GM12865 (cell line): ENCODE results near the gene CCDC85A.

ENCODE experiments used
- DNase-seq: peaks from one replicate; pipeline ENCODE4 v3.0.0; 2010; ENCODE audit warnings: low read depth
- H3K4me3 ChIP-seq: 2 replicates; pipeline ENCODE4 v1.5.1; 2011; ENCODE audit warnings: mild to moderate bottlenecking, low read depth, low read length, control low read depth
- TF ChIP-seq, protein P1 (sequence below): IDR thresholded peaks from 2 replicates; pipeline ENCODE4 v1.5.1; 2011; ENCODE audit warnings: low read length, control low read depth, low read depth, inconsistent platforms; ENCODE audit not compliant: insufficient read depth; ENCODE audit errors: missing control alignments

CCDC85A gene

DNA sequence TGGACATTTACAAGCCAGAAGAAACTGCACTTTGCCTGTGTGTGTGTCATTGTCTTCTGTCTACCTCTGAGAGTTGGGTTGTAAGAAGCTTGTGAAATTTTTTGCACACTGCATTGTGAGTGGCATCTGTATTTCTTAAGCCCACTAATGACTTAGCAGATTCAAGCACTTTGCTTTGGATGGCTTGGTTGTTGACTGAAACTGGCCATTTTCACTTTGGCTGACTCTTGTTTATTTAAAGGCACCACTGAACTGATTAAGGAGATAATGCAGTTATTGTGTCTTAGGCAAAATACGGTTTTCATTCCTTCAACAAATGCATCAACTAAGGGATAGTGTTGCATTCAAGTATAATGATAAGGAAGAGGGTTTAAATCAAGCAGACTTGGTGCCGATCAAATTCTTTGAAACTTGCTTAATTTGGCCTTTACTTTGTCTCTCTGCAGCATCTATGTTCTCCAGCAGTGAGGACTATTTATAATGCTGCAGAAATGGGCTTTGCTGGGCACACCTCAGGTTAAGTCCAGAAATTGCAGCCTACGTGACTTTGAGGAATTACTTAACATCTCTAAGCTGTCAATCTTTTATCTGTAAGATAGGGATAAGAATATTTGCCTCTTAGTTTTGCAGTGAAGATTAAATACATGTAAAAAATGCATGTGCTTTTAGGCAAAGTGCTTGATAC is 142.0 kb downstream of the CCDC85A start:
- TF ChIP-seq, protein P1, sequence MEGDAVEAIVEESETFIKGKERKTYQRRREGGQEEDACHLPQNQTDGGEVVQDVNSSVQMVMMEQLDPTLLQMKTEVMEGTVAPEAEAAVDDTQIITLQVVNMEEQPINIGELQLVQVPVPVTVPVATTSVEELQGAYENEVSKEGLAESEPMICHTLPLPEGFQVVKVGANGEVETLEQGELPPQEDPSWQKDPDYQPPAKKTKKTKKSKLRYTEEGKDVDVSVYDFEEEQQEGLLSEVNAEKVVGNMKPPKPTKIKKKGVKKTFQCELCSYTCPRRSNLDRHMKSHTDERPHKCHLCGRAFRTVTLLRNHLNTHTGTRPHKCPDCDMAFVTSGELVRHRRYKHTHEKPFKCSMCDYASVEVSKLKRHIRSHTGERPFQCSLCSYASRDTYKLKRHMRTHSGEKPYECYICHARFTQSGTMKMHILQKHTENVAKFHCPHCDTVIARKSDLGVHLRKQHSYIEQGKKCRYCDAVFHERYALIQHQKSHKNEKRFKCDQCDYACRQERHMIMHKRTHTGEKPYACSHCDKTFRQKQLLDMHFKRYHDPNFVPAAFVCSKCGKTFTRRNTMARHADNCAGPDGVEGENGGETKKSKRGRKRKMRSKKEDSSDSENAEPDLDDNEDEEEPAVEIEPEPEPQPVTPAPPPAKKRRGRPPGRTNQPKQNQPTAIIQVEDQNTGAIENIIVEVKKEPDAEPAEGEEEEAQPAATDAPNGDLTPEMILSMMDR, result no peak
- H3K4me3 ChIP-seq, result no peak overlapping the region
- DNase-seq, result no peak

DNA sequence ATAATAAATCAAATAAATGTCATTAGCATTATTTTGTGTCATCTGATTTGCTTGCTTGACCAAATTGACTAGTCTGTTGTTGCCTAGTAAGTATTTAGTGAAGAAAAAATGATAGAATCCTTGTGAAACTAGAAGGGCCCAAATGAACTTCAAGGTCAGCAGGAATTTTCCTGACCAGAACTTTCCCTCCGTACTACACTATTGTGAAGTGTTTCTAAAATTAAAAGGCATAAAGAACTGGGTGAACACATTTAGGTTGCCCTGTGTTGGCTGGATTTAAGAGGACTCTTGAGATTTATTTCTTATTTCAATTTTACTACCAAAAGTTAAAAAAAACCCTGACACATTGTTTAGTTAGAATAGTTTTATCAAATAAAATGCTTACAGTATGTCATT is 142.6 kb downstream of the CCDC85A start:
- DNase-seq, result no peak
- TF ChIP-seq, protein P1, result no peak
- no peak overlapping the region for H3K4me3 ChIP-seq

DNA sequence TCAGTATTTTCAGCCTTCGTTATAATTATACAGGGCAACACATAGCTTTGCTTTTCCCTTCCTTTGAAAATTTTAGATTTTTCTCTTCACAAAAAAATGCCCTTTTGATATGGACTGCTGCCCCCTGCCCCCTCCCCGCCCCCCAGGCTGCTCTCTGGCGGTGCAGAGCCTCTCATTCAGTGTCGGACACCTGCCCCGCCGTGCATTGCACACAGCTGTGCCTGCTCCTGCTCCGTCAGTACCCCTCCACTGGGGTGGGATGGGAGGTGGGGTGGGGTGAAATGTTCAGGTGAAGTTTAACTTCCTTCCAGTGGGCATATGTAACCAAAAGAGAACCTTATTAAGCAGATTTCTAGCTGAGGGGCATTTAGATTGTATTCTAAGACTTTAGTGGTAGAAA is 148.0 kb downstream of the CCDC85A start:
- DNase-seq, result no peak
- TF ChIP-seq, protein P1, result no peak
- no peak overlapping the region for H3K4me3 ChIP-seq

GRCh38 chr2:56333812-56334485 is 150.2 kb downstream of the CCDC85A start:
- TF ChIP-seq, protein P1, result no peak
- DNase-seq, result no peak
- H3K4me3 ChIP-seq, result no peak overlapping the region

DNA sequence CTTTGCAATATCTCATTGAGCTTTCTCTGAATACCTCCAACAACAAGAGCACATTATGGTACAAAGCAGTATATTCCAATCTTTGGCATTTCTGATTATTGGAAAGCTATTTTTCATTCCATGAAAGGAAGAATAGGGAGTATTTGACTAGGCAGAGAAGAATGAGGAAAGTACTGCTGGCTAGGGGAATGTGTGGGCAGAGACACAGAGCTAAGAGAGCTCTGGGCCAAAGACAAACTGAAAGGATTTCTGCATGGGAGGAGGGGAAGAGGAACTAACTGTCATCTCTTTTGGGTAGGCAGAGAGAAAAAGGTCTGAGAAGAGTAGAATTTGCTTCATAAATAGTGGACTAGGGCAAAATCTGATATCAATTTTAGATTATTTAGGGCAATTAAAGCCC is 150.8 kb downstream of the CCDC85A start:
- DNase-seq, result no peak
- TF ChIP-seq, protein P1, result no peak
- H3K4me3 ChIP-seq, result no peak overlapping the region

DNA sequence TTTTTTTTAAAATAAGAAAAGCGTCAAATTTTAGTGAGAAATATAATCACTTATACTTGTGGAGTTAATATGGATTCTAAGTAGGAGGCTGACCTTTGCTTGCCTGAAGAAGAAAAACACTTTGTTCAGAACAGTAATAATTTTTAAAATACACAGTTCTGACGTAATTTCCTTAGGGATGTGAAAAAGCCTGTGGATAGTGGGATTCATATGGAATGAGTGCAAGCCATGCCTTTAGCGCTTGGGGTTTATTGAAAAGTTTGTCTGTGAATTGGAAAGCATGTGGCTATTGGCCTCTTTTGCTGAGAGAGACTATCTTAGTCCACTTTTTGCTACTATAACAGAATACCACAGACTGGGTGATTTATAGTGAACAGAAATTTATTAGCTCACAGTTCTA is 151.3 kb downstream of the CCDC85A start:
- no peak overlapping the region for H3K4me3 ChIP-seq

More for the DNA sequence above, 151.3 kb downstream of the CCDC85A start:
- DNase-seq, result no peak
- TF ChIP-seq, protein P1, result no peak
